Transverse colon (tissue), 4 donors: Measurements from ENCODE around the gene CRAMP1.

Experiments
- CTCF ChIP-seq, 5 experiments: fragments of 200-600 bp in 3 of 5; fragments of 450-650 bp in 2 of 5; sonication (generic) in 3 of 5; IDR thresholded peaks; 1 replicate in 2 of 5; 2 replicates in 3 of 5; pipeline ENCODE4 v1.5.1; 2016 to 2017; ENCODE audit warnings: antibody characterized with exemption in 5 of 5, inconsistent platforms in 3 of 5, mild to moderate bottlenecking in 2 of 5, moderate library complexity in 1 of 5
- POLR2A ChIP-seq: fragments of 450-650 bp; IDR thresholded peaks from one replicate; pipeline ENCODE4 v1.6.1; 2016; ENCODE audit warnings: antibody characterized with exemption, mild to moderate bottlenecking, moderate library complexity
- POLR2AphosphoS5 ChIP-seq, 3 donors: sonication (generic); formaldehyde crosslinking; IDR thresholded peaks; one replicate each; pipeline ENCODE4 v1.6.1; 2016; ENCODE audit warnings: antibody characterized with exemption in 3 of 3

- TF ChIP-seq CTCF (IDR thresholded peaks at IDR 0.05) (no peak), POLR2AphosphoS5 (IDR thresholded peaks at IDR 0.05) (no peak), POLR2A (no peak)
Measured at GRCh38 chr16:1707193-1707790, 95.1 kb downstream of the CRAMP1 start.
